Fibroblast of the aortic adventitia (primary cell): ENCODE measurements around the gene TEX26. TPM values are rescaled to one million over a fixed set of nuclear protein-coding genes. Genes with fewer than 3 reads are reported as not detected.

Source experiments
- DNase-seq: peaks from one replicate; pipeline ENCODE4 v3.0.0-alpha.2; 2010; ENCODE audit warnings: low read depth
- H3K4me3 ChIP-seq: 2 replicates; pipeline ENCODE4 v1.5.1; 2011; ENCODE audit warnings: low read depth, mild to moderate bottlenecking, control low read depth, low read length, moderate library complexity
- CTCF ChIP-seq: IDR thresholded peaks from 2 replicates; pipeline ENCODE4 v1.5.1; 2011; ENCODE audit warnings: mild to moderate bottlenecking, low read length, control low read depth, inconsistent platforms; ENCODE audit not compliant: insufficient read depth
- total RNA-seq: library from RNA; depleted of rRNA; stranded (reverse); fragments of >200 nt; gene quantifications from 2 replicates; pipeline ENCODE4 v1.2.3, GENCODE V29; 2012; ENCODE audit warnings: low replicate concordance

Gene TEX26
- total RNA-seq, 1 donor, result not detected

GRCh38 chr13:30998136-30999088, 66.0 kb downstream of the TEX26 start:
- no peak for TF ChIP-seq CTCF
- H3K4me3 ChIP-seq, result no peak overlapping the region
- peak; percentile 68 for DNase-seq

DNA sequence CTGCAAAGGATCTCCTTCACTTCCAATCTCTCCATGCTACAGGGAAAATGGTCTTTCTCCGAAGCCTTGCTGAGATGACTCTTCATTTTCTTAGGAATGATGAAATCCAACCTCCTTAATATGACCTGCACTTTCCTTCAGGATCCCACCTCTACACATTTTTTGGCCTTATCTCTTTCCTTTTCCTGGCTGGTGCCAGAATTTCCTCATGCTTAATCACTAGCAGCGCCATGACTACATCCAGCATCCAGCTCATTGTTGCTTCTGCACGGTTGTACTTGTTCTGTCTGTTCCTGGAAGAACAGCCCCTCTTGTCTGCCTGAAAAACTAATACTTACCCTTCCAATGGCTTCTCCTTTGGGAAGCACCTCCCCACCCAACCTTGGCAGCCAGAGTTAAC, 68.4 kb downstream of the TEX26 start:
- peak; percentile 62 for DNase-seq
- no peak overlapping the region for H3K4me3 ChIP-seq
- TF ChIP-seq CTCF, result no peak

DNA sequence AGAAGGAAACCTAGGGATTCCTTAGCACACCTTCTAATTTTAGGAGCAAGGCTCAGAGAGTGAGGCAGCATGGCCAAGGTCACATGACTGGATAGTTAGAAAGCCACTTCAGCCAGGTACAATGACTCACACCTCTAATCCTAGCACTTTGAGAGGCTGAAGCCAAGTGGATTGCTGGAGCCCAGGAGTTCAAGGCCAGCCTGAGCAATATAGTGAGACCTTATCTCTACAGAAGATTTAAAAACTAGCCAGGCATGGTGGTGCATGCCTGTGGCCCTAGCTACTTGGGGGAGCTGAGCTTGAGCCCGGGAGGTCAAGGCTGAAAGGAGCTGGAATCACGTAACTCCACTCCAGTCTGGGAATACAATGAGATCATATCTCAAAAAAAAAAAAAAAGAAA, 69.2 kb downstream of the TEX26 start:
- TF ChIP-seq CTCF, result no peak
- peak; percentile 58 for DNase-seq
- H3K4me3 ChIP-seq, result no peak overlapping the region

GRCh38 chr13:31005066-31005465, 72.6 kb downstream of the TEX26 start:
- DNase-seq, result no peak
- no peak overlapping the region for H3K4me3 ChIP-seq
- TF ChIP-seq CTCF, result no peak

- no peak for TF ChIP-seq CTCF
- DNase-seq, result no peak
- H3K4me3 ChIP-seq, result no peak overlapping the region
Observed at GRCh38 chr13:31007417-31007816, 75.0 kb downstream of the TEX26 start.

GRCh38 chr13:31008400-31009115, 76.1 kb downstream of the TEX26 start:
- no peak for DNase-seq
- no peak for TF ChIP-seq CTCF
- H3K4me3 ChIP-seq, result no peak overlapping the region
